Right lobe of liver (tissue), 6 donors: ENCODE results near the gene PPAT. TPM values are rescaled to one million over a fixed set of nuclear protein-coding genes. Genes with fewer than 3 reads are reported as not detected.
"Not testable (repeated sequence)": the region's sequence is repeated elsewhere in the genome, so short reads cannot be mapped to it uniquely, and the experiment has no call there.

ENCODE experiments used
- ATAC-seq, 4 donors: fragments of 200-7000 bp; cut with Tn5 transposase; one replicate each; pipeline ENCODE4 v1.9.1; 2020; ENCODE audit warnings: mild to moderate bottlenecking in 4 of 4, moderate library complexity in 4 of 4
- DNase-seq, 3 donors: peaks; one replicate each; pipeline ENCODE4 v3.0.0-alpha.2; 2020
- H3K27ac ChIP-seq, 3 donors: fragments of 200-600 bp; one replicate each; pipeline ENCODE4 v1.8.0; 2022
- H3K27me3 ChIP-seq, 2 donors: fragments of 200-600 bp; one replicate each; pipeline ENCODE4 v1.8.0; 2022
- H3K36me3 ChIP-seq, 4 donors: fragments of 200-600 bp; sonication (generic) in 1 of 4; one replicate each; pipeline versions ENCODE4 v1.5.1 to v1.8.0; 2017 to 2022; ENCODE audit warnings: control low read depth in 1 of 4
- H3K4me1 ChIP-seq, 4 donors: fragments of 200-600 bp; sonication (generic) in 1 of 4; one replicate each; pipeline versions ENCODE4 v1.5.1 to v1.8.0; 2017 to 2022; ENCODE audit warnings: control low read depth in 1 of 4
- H3K4me3 ChIP-seq, 3 donors: fragments of 200-600 bp; one replicate each; pipeline ENCODE4 v1.8.0; 2022
- H3K9me3 ChIP-seq, 4 donors: fragments of 200-600 bp; sonication (generic) in 1 of 4; one replicate each; pipeline versions ENCODE4 v1.5.1 to v1.8.0; 2017 to 2022; ENCODE audit warnings: control low read depth in 1 of 4
- POLR2A ChIP-seq: fragments of 450-650 bp; IDR thresholded peaks from one replicate; pipeline ENCODE4 v1.6.1; 2017; ENCODE audit warnings: antibody characterized with exemption, mild to moderate bottlenecking
- WGBS: methylation state at CpG from one replicate; pipeline ENCODE4 v1.1.6; 2018; ENCODE audit warnings: low coverage, low lambda C conversion rate; ENCODE audit not compliant: insufficient coverage; ENCODE audit errors: missing lambda C conversion rate; 5-methylcytosine and 5-hydroxymethylcytosine counted together
- intact Hi-C, 2 donors: fragments of 100-400 bp; cut with DNase I; formaldehyde crosslinking; loops; one replicate each; pipeline versions ENCODE4 v1.11.2 to v1.14.1; 2022
- total RNA-seq, 6 experiments: library from RNA; depleted of rRNA in 2 of 6; stranded (reverse); fragments of >200 nt in 2 of 6; fragmentation: NEBNext Ultra II Directional in 3 of 6; extraction: Animal tissue kit (Norgen Biotek cat#: 25700) in 3 of 6; gene quantifications; one replicate each; pipeline versions ENCODE4 v1.1.0 to v1.2.4, GENCODE V29; 2016 to 2023
- TF ChIP-seq, protein P1 (sequence below), 4 donors: fragments of 200-600 bp in 3 of 4; fragments of 450-650 bp in 1 of 4; IDR thresholded peaks; one replicate each; pipeline versions ENCODE4 v1.5.1 to v1.8.0; 2016 to 2022; ENCODE audit warnings: antibody characterized with exemption in 4 of 4, mild to moderate bottlenecking in 2 of 4
- donor health status: DM: no; HTN: yes; CAD: no.
- donor health status: DM: no; HTN: no; CAD: no.
- donor health status: DM: no; HTN: no; CAD: no.
- donor health status: DM: no; HTN: yes; CAD: no.
- donor health status: DM: no; HTN: yes; CAD: no.

The PPAT gene
- total RNA-seq, 6 experiments from 2014 or later: 4.4 to 8.5 (median 7.1) TPM

DNA sequence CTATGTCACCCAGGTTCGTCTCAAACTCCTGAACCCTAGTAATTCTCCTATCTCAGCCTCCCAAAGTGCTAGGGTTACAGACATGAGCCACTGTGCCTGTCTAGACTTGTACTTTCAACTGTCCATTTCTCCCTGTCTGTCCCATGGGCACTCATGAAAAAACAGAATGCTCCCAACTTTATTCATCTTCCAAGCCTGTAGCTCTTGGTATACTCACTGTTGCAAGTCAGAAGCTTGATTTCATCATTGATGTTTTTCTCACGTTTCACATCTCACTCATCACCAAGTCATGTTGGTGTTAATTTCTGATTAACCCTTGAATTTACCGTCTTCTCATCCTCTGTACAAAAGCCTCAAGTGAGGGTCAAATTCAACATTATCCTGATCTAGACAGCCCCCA, 24.7 kb upstream of the PPAT start:
- Histone ChIP-seq H3K36me3 (peaks cover 0 to 57% (median 13%) of the 10 kb centered on the region in 4 donors), H3K27ac (no peak overlapping the region), H3K4me3 (no peak overlapping the region), H3K9me3 (no peaks in the 10 kb centered on the region), H3K27me3 (no peaks in the 10 kb centered on the region), H3K4me1 (no peaks in the 10 kb centered on the region)
- 79% methylated on average over 3 of the region's 3 CpGs for WGBS
- no peak for TF ChIP-seq POLR2A
- TF ChIP-seq, protein P1, sequence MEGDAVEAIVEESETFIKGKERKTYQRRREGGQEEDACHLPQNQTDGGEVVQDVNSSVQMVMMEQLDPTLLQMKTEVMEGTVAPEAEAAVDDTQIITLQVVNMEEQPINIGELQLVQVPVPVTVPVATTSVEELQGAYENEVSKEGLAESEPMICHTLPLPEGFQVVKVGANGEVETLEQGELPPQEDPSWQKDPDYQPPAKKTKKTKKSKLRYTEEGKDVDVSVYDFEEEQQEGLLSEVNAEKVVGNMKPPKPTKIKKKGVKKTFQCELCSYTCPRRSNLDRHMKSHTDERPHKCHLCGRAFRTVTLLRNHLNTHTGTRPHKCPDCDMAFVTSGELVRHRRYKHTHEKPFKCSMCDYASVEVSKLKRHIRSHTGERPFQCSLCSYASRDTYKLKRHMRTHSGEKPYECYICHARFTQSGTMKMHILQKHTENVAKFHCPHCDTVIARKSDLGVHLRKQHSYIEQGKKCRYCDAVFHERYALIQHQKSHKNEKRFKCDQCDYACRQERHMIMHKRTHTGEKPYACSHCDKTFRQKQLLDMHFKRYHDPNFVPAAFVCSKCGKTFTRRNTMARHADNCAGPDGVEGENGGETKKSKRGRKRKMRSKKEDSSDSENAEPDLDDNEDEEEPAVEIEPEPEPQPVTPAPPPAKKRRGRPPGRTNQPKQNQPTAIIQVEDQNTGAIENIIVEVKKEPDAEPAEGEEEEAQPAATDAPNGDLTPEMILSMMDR (IDR thresholded peaks at IDR 0.05): no peak
- intact Hi-C loops: no loop called here
- DNase-seq (no peak), ATAC-seq (no peak)

DNA sequence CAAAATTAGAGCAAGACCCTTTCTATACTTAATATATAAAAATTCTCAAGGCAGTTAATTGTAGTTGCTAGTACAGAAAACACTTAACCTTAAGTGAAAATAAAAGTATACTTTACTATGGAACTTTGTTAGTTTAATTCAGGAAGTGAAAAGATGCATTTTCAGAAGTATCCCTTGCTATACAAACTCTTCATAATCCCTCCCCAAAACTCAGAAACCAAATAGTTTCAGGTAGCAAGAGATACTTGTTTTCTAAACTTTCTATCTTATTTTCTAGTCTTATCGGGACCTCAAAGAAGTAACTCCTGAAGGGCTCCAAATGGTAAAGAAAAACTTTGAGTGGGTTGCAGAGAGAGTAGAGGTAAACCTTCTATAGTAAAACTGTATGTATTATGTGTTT, 14.9 kb upstream of the PPAT start:
- no peaks in the 10 kb centered on the region for H3K9me3 ChIP-seq
- TF ChIP-seq POLR2A: no peak
- H3K27me3 ChIP-seq: no peaks in the 10 kb centered on the region
- intact Hi-C loops: no loop called here
- ATAC-seq (no peak), DNase-seq (no peak)
- H3K4me1 ChIP-seq: no peaks in the 10 kb centered on the region
- H3K36me3 ChIP-seq: peaks cover 0 to 62% (median 21%) of the 10 kb centered on the region in 4 donors
- WGBS: 93% methylated on average over 1 of the region's 1 CpG
- no peak overlapping the region for H3K27ac ChIP-seq
- H3K4me3 ChIP-seq: no peak overlapping the region

DNA sequence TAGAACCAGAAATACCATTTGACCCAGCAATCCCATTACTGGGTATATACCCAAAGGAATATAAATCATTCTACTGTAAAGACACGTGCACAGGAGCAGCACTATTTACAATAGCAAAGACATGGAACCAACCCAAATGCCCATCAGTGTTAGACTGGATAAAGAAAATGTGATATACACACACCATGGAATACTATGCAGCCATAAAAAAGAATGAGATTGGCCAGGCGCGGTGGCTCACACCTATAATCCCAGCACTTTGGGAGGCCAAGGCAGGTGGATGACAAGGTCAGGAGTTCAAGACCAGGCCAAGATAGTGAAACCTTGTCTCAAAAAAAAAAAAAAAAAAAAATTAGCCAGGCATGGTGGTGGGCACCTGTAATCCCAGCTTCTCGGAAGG, 14.1 kb upstream of the PPAT start:
- intact Hi-C loops, H3K4me3 ChIP-seq, ATAC-seq, H3K9me3 ChIP-seq, H3K27me3 ChIP-seq, DNase-seq, H3K4me1 ChIP-seq, H3K27ac ChIP-seq: not testable (repeated sequence)
- WGBS: 98% methylated on average over 4 of the region's 4 CpGs
- H3K36me3 ChIP-seq: peaks cover 0 to 56% (median 18%) of the 10 kb centered on the region in 4 donors

DNA sequence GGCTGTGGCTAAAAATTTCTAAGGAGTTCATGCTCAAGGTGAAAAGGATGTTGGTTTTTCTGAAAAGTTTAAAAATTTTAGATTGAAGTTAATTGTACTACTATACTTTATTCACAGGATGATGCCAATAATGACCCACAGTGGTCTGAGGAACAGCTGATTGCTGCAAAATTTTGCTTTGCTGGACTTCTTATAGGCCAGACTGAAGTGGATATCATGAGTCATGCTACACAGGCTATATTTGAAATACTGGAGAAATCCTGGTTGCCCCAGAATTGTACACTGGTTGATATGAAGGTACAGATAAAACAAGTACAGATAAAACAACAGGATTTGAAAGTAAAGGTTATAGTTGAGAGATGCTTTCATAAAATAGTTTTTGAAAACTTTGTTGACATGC, 12.9 kb upstream of the PPAT start:
- Histone ChIP-seq H3K4me3 (no peak overlapping the region), H3K27ac (no peak overlapping the region), H3K4me1 (peaks cover 0 to 17% (median 0%) of the 10 kb centered on the region in 4 donors), H3K9me3 (no peaks in the 10 kb centered on the region), H3K36me3 (peaks cover 0 to 47% (median 12%) of the 10 kb centered on the region in 4 donors), H3K27me3 (no peaks in the 10 kb centered on the region)
- no peak for TF ChIP-seq POLR2A
- TF ChIP-seq, protein P1 (IDR thresholded peaks at IDR 0.05): no peak
- no peak for ATAC-seq
- DNase-seq: no peak
- intact Hi-C loops: no loop called here

DNA sequence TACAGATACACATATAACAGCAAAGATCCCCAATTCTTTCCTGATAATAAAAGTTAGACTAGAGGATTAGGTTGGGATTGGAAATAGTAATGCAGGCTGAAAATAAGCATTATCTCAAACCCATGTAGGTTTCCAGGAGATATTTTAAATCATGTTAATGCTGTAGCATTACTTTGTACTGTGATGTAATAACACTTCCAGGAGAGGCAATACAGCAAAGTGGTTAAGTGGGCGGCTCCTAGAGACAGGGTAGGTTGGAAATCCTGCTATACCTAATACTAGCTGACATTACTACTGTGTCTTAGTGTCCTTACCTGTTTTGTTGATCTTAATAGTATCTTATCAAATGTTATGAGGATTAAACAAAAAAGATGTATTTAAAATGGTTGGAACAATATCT, 10.3 kb upstream of the PPAT start:
- DNase-seq (no peak), ATAC-seq (no peak)
- Histone ChIP-seq H3K4me3 (no peak overlapping the region), H3K27ac (no peak overlapping the region), H3K27me3 (no peaks in the 10 kb centered on the region), H3K4me1 (peaks cover 0 to 17% (median 0%) of the 10 kb centered on the region in 4 donors), H3K9me3 (no peaks in the 10 kb centered on the region), H3K36me3 (peaks cover 0 to 34% (median 4%) of the 10 kb centered on the region in 4 donors)
- TF ChIP-seq POLR2A: no peak
- TF ChIP-seq, protein P1 (IDR thresholded peaks at IDR 0.05): no peak
- 100% methylated on average over 1 of the region's 1 CpG for whole genome bisulfite sequencing
- intact Hi-C loops: no loop called here

DNA sequence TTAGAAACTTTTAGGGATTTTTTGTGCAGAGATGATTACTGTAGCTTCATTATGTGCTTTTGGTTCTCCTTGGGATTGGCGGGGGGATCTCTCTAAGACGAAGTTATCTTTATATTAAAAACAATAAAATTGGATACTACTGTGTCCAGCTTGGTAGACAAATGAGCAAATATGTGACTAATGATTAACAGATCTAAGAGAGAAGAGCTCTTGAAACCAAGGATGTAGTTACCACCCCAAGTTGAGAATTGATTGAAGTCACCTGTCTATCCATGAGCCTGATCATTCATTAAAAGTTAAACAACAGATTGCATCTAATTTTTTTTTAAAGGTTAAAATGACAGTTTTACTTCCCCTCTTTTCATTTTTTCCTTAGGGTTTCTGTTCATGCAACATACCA, 9.3 kb upstream of the PPAT start:
- no peak for TF ChIP-seq POLR2A
- TF ChIP-seq, protein P1 (IDR thresholded peaks at IDR 0.05): no peak
- Histone ChIP-seq H3K4me3 (no peak overlapping the region), H3K27me3 (no peaks in the 10 kb centered on the region), H3K9me3 (no peaks in the 10 kb centered on the region), H3K27ac (no peak overlapping the region), H3K36me3 (peaks cover 0 to 27% (median 0%) of the 10 kb centered on the region in 4 donors), H3K4me1 (peaks cover 0 to 19% (median 0%) of the 10 kb centered on the region in 4 donors)
- no peak for DNase-seq
- ATAC-seq: peak in 3 of 4 donors; percentile 43 to 55 (median 54)
- 53% methylated on average over 2 of the region's 2 CpGs for WGBS
- intact Hi-C loops: no loop called here
